Endothelial cell of umbilical vein (primary cell): ENCODE measurements around the gene GAN. TPM values are rescaled to one million over a fixed set of nuclear protein-coding genes. Genes with fewer than 3 reads are reported as not detected.
A peak's percentile ranks its signal among the peaks of the same experiment; 100 is the strongest.

ENCODE experiments used
- BruUV-seq: library from RNA; stranded (reverse); fragments of 400-500 nt; replicated peaks from 2 replicates; lab custom pipeline; 2021; lab: Mats Ljungman, UMichigan
- CTCF ChIA-PET: fragments of 300-600, 350-600 bp; sonication (Branson Sonifier 250); formaldehyde crosslinking; loops from one replicate; lab custom pipeline; 2021; ENCODE audit warnings: antibody characterized with exemption, inconsistent platforms; lab: Charles Lee
- POLR2A ChIA-PET: fragments of 300-600, 350-600 bp; sonication (Branson Sonifier 250); formaldehyde crosslinking; loops from one replicate; lab custom pipeline; 2021; ENCODE audit warnings: antibody characterized with exemption, inconsistent platforms; lab: Charles Lee
- DNase-seq: peaks from one replicate; pipeline ENCODE4 v3.0.0-alpha.2; 2011; ENCODE audit warnings: low read depth, low spot score
- FAIRE-seq: peaks from 2 replicates; lab custom pipeline; 2011; peaks lifted over from hg19 to GRCh38; lab: Jason Lieb, UNC
- H2AFZ ChIP-seq: 2 replicates; pipeline ENCODE4 v1.6.0; 2012; ENCODE audit warnings: low read depth, low read length, control low read depth, inconsistent platforms
- H3K27ac ChIP-seq: 2 replicates; pipeline ENCODE4 v1.5.1; 2011; ENCODE audit warnings: low read depth, mild to moderate bottlenecking, control low read depth, low read length, moderate library complexity; ENCODE audit not compliant: insufficient read depth
- H3K27me3 ChIP-seq, 2 experiments: 2 replicates each; pipeline versions ENCODE4 v1.6.0 to v1.6.1; 2011; ENCODE audit warnings: low read length in 2 of 2, mixed read lengths in 1 of 2; ENCODE audit not compliant: control insufficient read depth in 2 of 2, insufficient read depth in 2 of 2
- H3K36me3 ChIP-seq, 2 experiments: 2 replicates in 1 of 2; 3 replicates in 1 of 2; pipeline ENCODE4 v1.5.1; 2011; ENCODE audit warnings: low read length in 2 of 2, mild to moderate bottlenecking in 1 of 2, moderate library complexity in 1 of 2; ENCODE audit not compliant: control insufficient read depth in 2 of 2, insufficient read depth in 2 of 2; ENCODE audit errors: extremely low read depth in 1 of 2
- H3K4me1 ChIP-seq: 3 replicates; pipeline ENCODE4 v1.5.1; 2011; ENCODE audit warnings: mild to moderate bottlenecking, low read length; ENCODE audit not compliant: control insufficient read depth, insufficient read depth; ENCODE audit errors: extremely low read depth
- H3K4me2 ChIP-seq: 2 replicates; pipeline ENCODE4 v1.6.1; 2011; ENCODE audit warnings: low read length, control low read depth, mixed read lengths; ENCODE audit not compliant: insufficient read depth
- H3K4me3 ChIP-seq, 3 experiments: fragments of 200-600 bp in 1 of 3; sonication (generic), shearing (Covaris generic) in 1 of 3; replicated peaks in 1 of 3; 2 replicates each; pipeline ENCODE4 v1.5.1; 2011 to 2016; ENCODE audit warnings: control low read depth in 3 of 3, low read length in 3 of 3, mild to moderate bottlenecking in 2 of 3, inconsistent platforms in 1 of 3, low read depth in 1 of 3, moderate library complexity in 1 of 3; ENCODE audit not compliant: insufficient read depth in 1 of 3
- H3K79me2 ChIP-seq: 2 replicates; pipeline ENCODE4 v1.6.0; 2012; ENCODE audit warnings: low read length, inconsistent platforms; ENCODE audit not compliant: control insufficient read depth, insufficient read depth
- H3K9ac ChIP-seq: replicated peaks from 2 replicates; pipeline ENCODE3; 2011; ENCODE audit warnings: low read length, control low read depth; ENCODE audit not compliant: insufficient read depth; ENCODE audit errors: extremely low read depth
- H3K9me1 ChIP-seq: replicated peaks from 3 replicates; pipeline ENCODE4 v1.6.0; 2011; ENCODE audit warnings: mild to moderate bottlenecking, low read length; ENCODE audit not compliant: control insufficient read depth, insufficient read depth; ENCODE audit errors: extremely low read depth
- H3K9me3 ChIP-seq: replicated peaks from 2 replicates; pipeline ENCODE4 v1.5.1; 2012; ENCODE audit warnings: low read length, inconsistent platforms; ENCODE audit not compliant: control insufficient read depth, insufficient read depth
- H4K20me1 ChIP-seq: replicated peaks from 2 replicates; pipeline ENCODE3; 2011; ENCODE audit warnings: mild to moderate bottlenecking, low read length; ENCODE audit not compliant: control insufficient read depth, insufficient read depth; ENCODE audit errors: extremely low read depth
- EZH2 ChIP-seq: IDR thresholded peaks from 2 replicates; pipeline ENCODE4 v1.6.1; 2012; ENCODE audit warnings: borderline replicate concordance, low read depth, mild to moderate bottlenecking, moderate library complexity, low read length, inconsistent platforms; ENCODE audit not compliant: severe bottlenecking
- FOS ChIP-seq: IDR thresholded peaks from 2 replicates; pipeline ENCODE4 v1.6.1; 2011; ENCODE audit warnings: mild to moderate bottlenecking, low read length, moderate library complexity, borderline replicate concordance; ENCODE audit not compliant: insufficient read depth
- GATA2 ChIP-seq: IDR thresholded peaks from 2 replicates; pipeline ENCODE4 v1.7.0; 2011; ENCODE audit warnings: low read depth, mild to moderate bottlenecking, moderate library complexity, mixed read lengths, low read length; ENCODE audit not compliant: insufficient read length, insufficient read depth
- JUN ChIP-seq: IDR thresholded peaks from 2 replicates; pipeline ENCODE4 v1.6.1; 2011; ENCODE audit warnings: borderline replicate concordance, low read depth; ENCODE audit not compliant: insufficient read length, insufficient read depth
- MYC ChIP-seq: IDR thresholded peaks from one replicate; pipeline ENCODE4 v1.6.1; 2011; ENCODE audit warnings: mild to moderate bottlenecking, low read depth, low read length
- POLR2A ChIP-seq: IDR thresholded peaks from 2 replicates; pipeline ENCODE4 v1.6.1; 2012; ENCODE audit warnings: low read depth, mild to moderate bottlenecking, control low read depth, low read length
- POLR2AphosphoS5 ChIP-seq: IDR thresholded peaks from 2 replicates; pipeline ENCODE4 v1.6.1; 2012; ENCODE audit warnings: low read depth, mild to moderate bottlenecking, control low read depth, low read length, moderate library complexity; ENCODE audit not compliant: insufficient read depth
- dilution Hi-C: fragments of 300-500 bp; cut with MboI; formaldehyde crosslinking; loops from one replicate; pipeline ENCODE4 v1.15.0; 2019; ENCODE audit warnings: low sequenced_read_pairs; ENCODE audit not compliant: extremely low pct_ligation_motif_present
- intact Hi-C: fragments of 100-400 bp; cut with micrococcal nuclease; formaldehyde crosslinking; loops from one replicate; pipeline ENCODE4 v1.10.0; 2022
- polyA plus RNA-seq, 4 experiments: library from polyadenylated mRNA; depleted of rRNA in 3 of 4; stranded (reverse) in 3 of 4; unstranded in 1 of 4; fragments of >200 nt; gene quantifications; 2 replicates each; pipeline versions ENCODE4 v1.2.1 to v1.2.3, GENCODE V29; 2011 to 2012; ENCODE audit warnings: missing spikeins in 1 of 4
- total RNA-seq: library from RNA; stranded (reverse); gene quantifications from 2 replicates; pipeline ENCODE4 v1.2.3, GENCODE V29; 2021
- TF ChIP-seq, protein P1 (sequence below): IDR thresholded peaks from 2 replicates; pipeline ENCODE4 v1.6.1; 2011; ENCODE audit not compliant: insufficient read depth, insufficient read length
- TF ChIP-seq, protein P2 (sequence below), 2 donors: IDR thresholded peaks; 1 replicate in 1 of 2; 2 replicates in 1 of 2; pipeline ENCODE4 v1.5.1; 2011; ENCODE audit warnings: low read length in 2 of 2, mild to moderate bottlenecking in 2 of 2, moderate library complexity in 2 of 2, control low read depth in 1 of 2, inconsistent platforms in 1 of 2, low read depth in 1 of 2; ENCODE audit not compliant: insufficient read depth in 1 of 2; ENCODE audit errors: extremely low read depth in 1 of 2

Gene GAN
- total and polyA plus RNA-seq, 2 donors (not counting 3 experiments of a cell fraction or from before 2014, with no cell fraction given) = 1.8 to 11.1 TPM

DNA sequence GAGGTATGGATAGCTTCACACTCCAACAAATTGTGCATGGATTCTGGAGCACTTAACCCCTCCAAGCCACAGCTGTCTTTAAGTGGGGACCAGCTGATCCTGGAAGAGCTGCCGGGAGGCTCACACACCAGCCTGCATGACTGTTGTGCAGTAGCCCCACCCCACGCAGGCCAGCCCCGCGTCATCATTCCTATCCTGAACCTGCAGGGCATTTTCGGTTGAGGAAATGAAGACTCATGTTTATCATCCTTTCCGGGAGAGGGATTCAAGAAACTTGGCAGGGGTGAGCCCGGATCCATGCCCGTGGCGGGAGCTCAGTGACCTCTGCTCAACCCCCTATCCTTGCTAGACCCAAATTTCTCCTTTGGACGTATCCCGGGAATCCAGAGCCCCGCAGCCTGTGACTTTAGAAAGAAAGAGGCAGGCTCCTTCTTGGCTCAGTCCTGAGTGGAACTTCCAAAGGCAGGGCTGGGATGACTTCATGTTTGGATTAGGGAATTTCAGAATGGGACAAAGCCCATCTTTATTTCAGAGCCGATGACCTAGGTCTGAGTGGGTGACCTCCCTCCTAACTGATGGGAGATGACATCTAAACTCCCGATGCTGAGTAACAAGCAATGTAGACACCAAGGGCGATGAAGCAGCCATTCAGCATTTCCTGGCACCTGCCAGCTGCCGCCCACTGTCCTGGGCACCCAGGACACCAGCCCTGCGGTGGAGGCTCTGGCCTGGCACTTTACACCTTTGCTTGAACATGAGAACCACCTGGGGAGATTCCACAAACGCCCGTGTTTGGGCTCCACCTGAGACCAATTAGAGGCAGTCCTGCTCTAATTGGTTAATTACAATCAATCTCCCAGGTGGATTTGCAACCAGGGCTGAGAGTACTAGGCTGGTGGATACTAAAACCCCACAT lies 86.5 kb downstream of the GAN start:
- dilution Hi-C loops (no loop called here), intact Hi-C loops (loop anchor here (1.0 kb wide), 1 partner anchor 16 kb away; no protein-coding TSS in a partner anchor)
- Histone ChIP-seq H4K20me1 (no peaks in the 10 kb centered on the region), H3K9me1 (no peaks in the 10 kb centered on the region), H3K79me2 (no peaks in the 10 kb centered on the region), H3K4me3 (no peak overlapping the region), H3K9ac (peak overlapping the region; percentile 2), H3K9me3 (no peaks in the 10 kb centered on the region), H3K36me3 (no peaks in the 10 kb centered on the region), H3K27ac (peak overlapping the region; percentile 33), H3K4me1 (peaks cover 22% of the 10 kb centered on the region), H3K4me2 (peak overlapping the region; percentile 8), H3K27me3 (no peaks in the 10 kb centered on the region), H2AFZ (no peak overlapping the region)
- TF ChIP-seq EZH2 (no peak), POLR2AphosphoS5 (no peak), MYC (no peak), GATA2 (peak; percentile 15), FOS (peak; percentile 37), JUN (no peak), POLR2A (no peak)
- TF ChIP-seq, protein P1, sequence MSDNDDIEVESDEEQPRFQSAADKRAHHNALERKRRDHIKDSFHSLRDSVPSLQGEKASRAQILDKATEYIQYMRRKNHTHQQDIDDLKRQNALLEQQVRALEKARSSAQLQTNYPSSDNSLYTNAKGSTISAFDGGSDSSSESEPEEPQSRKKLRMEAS = no peak
- TF ChIP-seq, protein P2, sequence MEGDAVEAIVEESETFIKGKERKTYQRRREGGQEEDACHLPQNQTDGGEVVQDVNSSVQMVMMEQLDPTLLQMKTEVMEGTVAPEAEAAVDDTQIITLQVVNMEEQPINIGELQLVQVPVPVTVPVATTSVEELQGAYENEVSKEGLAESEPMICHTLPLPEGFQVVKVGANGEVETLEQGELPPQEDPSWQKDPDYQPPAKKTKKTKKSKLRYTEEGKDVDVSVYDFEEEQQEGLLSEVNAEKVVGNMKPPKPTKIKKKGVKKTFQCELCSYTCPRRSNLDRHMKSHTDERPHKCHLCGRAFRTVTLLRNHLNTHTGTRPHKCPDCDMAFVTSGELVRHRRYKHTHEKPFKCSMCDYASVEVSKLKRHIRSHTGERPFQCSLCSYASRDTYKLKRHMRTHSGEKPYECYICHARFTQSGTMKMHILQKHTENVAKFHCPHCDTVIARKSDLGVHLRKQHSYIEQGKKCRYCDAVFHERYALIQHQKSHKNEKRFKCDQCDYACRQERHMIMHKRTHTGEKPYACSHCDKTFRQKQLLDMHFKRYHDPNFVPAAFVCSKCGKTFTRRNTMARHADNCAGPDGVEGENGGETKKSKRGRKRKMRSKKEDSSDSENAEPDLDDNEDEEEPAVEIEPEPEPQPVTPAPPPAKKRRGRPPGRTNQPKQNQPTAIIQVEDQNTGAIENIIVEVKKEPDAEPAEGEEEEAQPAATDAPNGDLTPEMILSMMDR (IDR thresholded peaks at IDR 0.05; ENCODE audit: extremely low read depth in 1 of 2, insufficient read depth in 1 of 2, low read depth in 1 of 2, low read length in 2 of 2) = no peak
- FAIRE-seq (peak; percentile 77), DNase-seq (peak; percentile 64)
- POLR2A ChIA-PET = interaction anchor here (0.6 kb wide), 1 partner anchor 16 kb away, joined by 4 read pairs; no protein-coding TSS in a partner anchor
- no TSS peak for BruUV-seq
- CTCF ChIA-PET = interaction anchor here (0.8 to 2.7 kb wide), 8 partner anchors 17 to 335 kb away, joined by 3 to 20 read pairs (median 4); no protein-coding TSS in a partner anchor
